H9 (cell line): ENCODE data around the gene KCNMA1. TPM values are rescaled to one million over a fixed set of nuclear protein-coding genes. Genes with fewer than 3 reads are reported as not detected.

Experiments used
- DNase-seq: peaks from one replicate; pipeline ENCODE4 v3.0.0-alpha.2; 2017
- H2AFZ ChIP-seq: one replicate; pipeline ENCODE4 v1.6.1; 2013; ENCODE audit warnings: mild to moderate bottlenecking, low read length, control low read depth, moderate library complexity
- H2AK5ac ChIP-seq: 2 replicates; pipeline ENCODE4 v1.6.1; 2013; ENCODE audit warnings: low read length, control low read depth, mixed read lengths; ENCODE audit not compliant: insufficient read length
- H2BK120ac ChIP-seq: one replicate; pipeline ENCODE4 v1.6.1; 2013; ENCODE audit warnings: low read depth, mild to moderate bottlenecking, low read length, control low read depth, inconsistent platforms; ENCODE audit not compliant: poor library complexity, severe bottlenecking
- H2BK12ac ChIP-seq: 2 replicates; pipeline ENCODE4 v1.6.1; 2013; ENCODE audit warnings: low read length, control low read depth, mixed read lengths, low read depth; ENCODE audit not compliant: insufficient read length
- H2BK15ac ChIP-seq: 2 replicates; pipeline ENCODE4 v1.6.1; 2013; ENCODE audit warnings: low read depth, low read length, control low read depth
- H2BK20ac ChIP-seq: one replicate; pipeline ENCODE4 v1.6.1; 2013; ENCODE audit warnings: low read depth, mild to moderate bottlenecking, low read length, control low read depth, inconsistent platforms; ENCODE audit not compliant: poor library complexity, severe bottlenecking
- H2BK5ac ChIP-seq: 2 replicates; pipeline ENCODE4 v1.6.1; 2013; ENCODE audit warnings: low read length, control low read depth, mixed read lengths; ENCODE audit not compliant: insufficient read length
- H3K14ac ChIP-seq: 2 replicates; pipeline ENCODE4 v1.6.1; 2013; ENCODE audit warnings: low read length, control low read depth; ENCODE audit not compliant: insufficient read depth
- H3K18ac ChIP-seq: 2 replicates; pipeline ENCODE4 v1.6.1; 2013; ENCODE audit warnings: low read depth, mild to moderate bottlenecking, mixed read lengths, low read length, control low read depth; ENCODE audit not compliant: insufficient read length
- H3K23ac ChIP-seq: 2 replicates; pipeline ENCODE4 v1.6.1; 2013; ENCODE audit warnings: low read length, control low read depth, mixed read lengths, low read depth; ENCODE audit not compliant: insufficient read length
- H3K23me2 ChIP-seq: 2 replicates; pipeline ENCODE4 v1.6.1; 2013; ENCODE audit warnings: low read depth, mild to moderate bottlenecking, mixed read lengths, low read length, control low read depth; ENCODE audit not compliant: insufficient read length, poor library complexity, severe bottlenecking
- H3K27ac ChIP-seq: 2 replicates; pipeline ENCODE4 v1.5.1; 2013; ENCODE audit warnings: low read length, control low read depth, mixed read lengths, low read depth; ENCODE audit not compliant: insufficient read length
- H3K27me3 ChIP-seq: 2 replicates; pipeline ENCODE4 v1.6.1; 2013; ENCODE audit warnings: low read length, control low read depth, inconsistent platforms; ENCODE audit not compliant: insufficient read depth
- H3K4ac ChIP-seq: 2 replicates; pipeline ENCODE4 v1.6.1; 2013; ENCODE audit warnings: low read depth, mild to moderate bottlenecking, control low read depth, inconsistent platforms, low read length, moderate library complexity
- H3K4me1 ChIP-seq: 2 replicates; pipeline ENCODE4 v1.6.1; 2013; ENCODE audit warnings: low read length, control low read depth, inconsistent platforms; ENCODE audit not compliant: insufficient read depth
- H3K4me2 ChIP-seq: 2 replicates; pipeline ENCODE4 v1.6.1; 2013; ENCODE audit warnings: low read length, control low read depth, mixed read lengths; ENCODE audit not compliant: insufficient read length, insufficient read depth
- H3K56ac ChIP-seq: 2 replicates; pipeline ENCODE4 v1.6.1; 2013; ENCODE audit warnings: low read depth, mild to moderate bottlenecking, mixed read lengths, low read length, control low read depth; ENCODE audit not compliant: insufficient read length
- H3K79me1 ChIP-seq: 2 replicates; pipeline ENCODE4 v1.6.1; 2013; ENCODE audit warnings: low read depth, mild to moderate bottlenecking, moderate library complexity, low read length, control low read depth, inconsistent platforms; ENCODE audit not compliant: insufficient read depth, poor library complexity, severe bottlenecking
- H3K79me2 ChIP-seq: 2 replicates; pipeline ENCODE4 v1.6.1; 2013; ENCODE audit warnings: low read length, control low read depth, inconsistent platforms; ENCODE audit not compliant: insufficient read depth
- H3K9ac ChIP-seq: 2 replicates; pipeline ENCODE4 v1.6.1; 2013; ENCODE audit warnings: low read length, control low read depth, mixed read lengths; ENCODE audit not compliant: insufficient read length; ENCODE audit errors: extremely low read depth
- H3K9me3 ChIP-seq: one replicate; pipeline ENCODE4 v1.6.1; 2013; ENCODE audit warnings: low read depth, low read length, inconsistent platforms; ENCODE audit not compliant: control insufficient read depth
- H3T11ph ChIP-seq: one replicate; pipeline ENCODE4 v1.6.1; 2013; ENCODE audit warnings: mild to moderate bottlenecking, low read length, control low read depth, inconsistent platforms
- H4K20me1 ChIP-seq: one replicate; pipeline ENCODE4 v1.6.1; 2013; ENCODE audit not compliant: control insufficient read depth, insufficient read length, insufficient read depth
- H4K5ac ChIP-seq: 2 replicates; pipeline ENCODE4 v1.6.1; 2013; ENCODE audit warnings: low read depth, mild to moderate bottlenecking, mixed read lengths, low read length, control low read depth; ENCODE audit not compliant: insufficient read length
- H4K8ac ChIP-seq: replicated peaks from 2 replicates; pipeline ENCODE4 v1.6.1; 2013; ENCODE audit warnings: low read length, control low read depth, mixed read lengths, low read depth; ENCODE audit not compliant: insufficient read length
- H4K91ac ChIP-seq: 2 replicates; pipeline ENCODE4 v1.6.1; 2013; ENCODE audit warnings: low read depth, mild to moderate bottlenecking, moderate library complexity, mixed read lengths, low read length, control low read depth; ENCODE audit not compliant: insufficient read length
- H3K27ac Mint-ChIP-seq, 3 experiments: 2 replicates in 2 of 3; 3 replicates in 1 of 3; pipeline ENCODE4 v1.8.0; 2020 to 2021; ENCODE audit warnings: mixed read lengths in 3 of 3, mild to moderate bottlenecking in 1 of 3, moderate library complexity in 1 of 3
- H3K27me3 Mint-ChIP-seq: 2 replicates; pipeline ENCODE4 v1.8.0; 2021; ENCODE audit warnings: low read depth, mild to moderate bottlenecking, moderate library complexity, mixed read lengths
- H3K36me3 Mint-ChIP-seq, 3 experiments: 2 replicates in 2 of 3; 3 replicates in 1 of 3; pipeline ENCODE4 v1.8.0; 2020 to 2021; ENCODE audit warnings: low read depth in 3 of 3, mixed read lengths in 3 of 3; ENCODE audit not compliant: insufficient read depth in 1 of 3
- H3K4me1 Mint-ChIP-seq, 2 experiments: 2 replicates each; pipeline ENCODE4 v1.8.0; 2020; ENCODE audit warnings: mixed read lengths in 2 of 2
- H3K4me3 Mint-ChIP-seq, 2 experiments: 2 replicates in 1 of 2; 3 replicates in 1 of 2; pipeline ENCODE4 v1.8.0; 2020 to 2021; ENCODE audit warnings: mild to moderate bottlenecking in 2 of 2, mixed read lengths in 2 of 2, moderate library complexity in 1 of 2
- H3K9me3 Mint-ChIP-seq, 2 experiments: 2 replicates in 1 of 2; 3 replicates in 1 of 2; pipeline ENCODE4 v1.8.0; 2020; ENCODE audit warnings: mild to moderate bottlenecking in 2 of 2, mixed read lengths in 2 of 2, moderate library complexity in 1 of 2
- CTCF ChIP-seq: fragments of 200-600 bp; sonication (generic); conservative IDR thresholded peaks from 3 replicates; pipeline ENCODE4 v1.8.0; 2021; ENCODE audit warnings: antibody characterized with exemption, mild to moderate bottlenecking
- WGBS: extraction: QIAGEN DNeasy Blood & Tissue Kit; methylation state at CpG from one replicate; pipeline ENCODE4 v1.1.7; 2013; ENCODE audit warnings: missing lambda C conversion rate, low lambda C conversion rate, mixed read lengths; ENCODE audit not compliant: insufficient read length; ENCODE audit errors: extremely low coverage; 5-methylcytosine and 5-hydroxymethylcytosine counted together
- total RNA-seq: library from RNA; stranded (reverse); gene quantifications from 2 replicates; pipeline ENCODE4 v1.2.1, GENCODE V29; 2021

Gene KCNMA1
- total RNA-seq, 1 experiment from 2014 or later: 2.0 TPM

GRCh38 chr10:77602231-77602912, 35.2 kb downstream of the KCNMA1 start:
- Histone ChIP-seq H3K23me2 (no peaks in the 10 kb centered on the region), H3K4ac (no peak overlapping the region), H2BK20ac (no peak overlapping the region), H3K18ac (no peak overlapping the region), H2BK5ac (no peak overlapping the region), H2AFZ (no peak overlapping the region), H3K27me3 (no peaks in the 10 kb centered on the region), H4K20me1 (no peaks in the 10 kb centered on the region), H3K79me1 (no peaks in the 10 kb centered on the region), H3K4me1 (peaks cover 8% of the 10 kb centered on the region), H3K79me2 (no peaks in the 10 kb centered on the region), H3K27ac (no peak overlapping the region), H2BK15ac (no peak overlapping the region), H4K5ac (no peak overlapping the region), H3K23ac (no peak overlapping the region), H2AK5ac (no peak overlapping the region), H4K8ac (no peak overlapping the region), H3T11ph (no peak overlapping the region), H3K9me3 (no peaks in the 10 kb centered on the region), H3K9ac (no peak overlapping the region), H4K91ac (no peak overlapping the region), H2BK120ac (no peak overlapping the region), H2BK12ac (no peak overlapping the region), H3K56ac (no peak overlapping the region), H3K14ac (no peak overlapping the region), H3K4me2 (no peak overlapping the region)
- no peak for DNase-seq
- Mint-ChIP-seq H3K27me3 (peaks cover 3% of the 10 kb centered on the region), H3K4me3 (no peak overlapping the region), H3K9me3 (no peaks in the 10 kb centered on the region), H3K27ac (peak overlapping the region in 1 of 3 experiments; percentile 5; a peak in 1 of 7 replicates), H3K4me1 (peaks cover 11 to 12% of the 10 kb centered on the region in 2 experiments), H3K36me3 (no peaks in the 10 kb centered on the region)
- TF ChIP-seq CTCF: peak; percentile 28; the same call in 1 of the 3 replicates
- WGBS: no CpG with 5 or more reads among the region's 8 CpGs
